HG03342 (cell line): ENCODE results near the gene RUFY1.
"Not testable (repeated sequence)": the region's sequence is repeated elsewhere in the genome, so short reads cannot be mapped to it uniquely, and the experiment has no call there.

Source experiments
- ATAC-seq: cut with Tn5 transposase; IDR thresholded peaks from one replicate; pipeline ENCODE4 v1.9.1; 2021; ENCODE audit warnings: mild to moderate bottlenecking, moderate library complexity; ENCODE audit not compliant: unreplicated experiment

Gene RUFY1

GRCh38 chr5:179550511-179551342 is at the start of gene RUFY1:
RUFY1 (plus strand) TSS chr5:179550554; CDS start chr5:179550570, 16 bp downstream.
- ATAC-seq = peak; percentile 74

GRCh38 chr5:179501997-179502396 is 48.4 kb upstream of the RUFY1 start:
- not testable (repeated sequence) for ATAC-seq

- ATAC-seq = not testable (repeated sequence)
Observed at GRCh38 chr5:179502420-179502819, 47.9 kb upstream of the RUFY1 start.

- ATAC-seq = no peak
Observed at GRCh38 chr5:179504191-179504590, 46.2 kb upstream of the RUFY1 start.

- no peak for ATAC-seq
Observed at GRCh38 chr5:179504600-179505396, 45.6 kb upstream of the RUFY1 start.

- ATAC-seq = no peak
Observed at GRCh38 chr5:179505636-179506261, 44.6 kb upstream of the RUFY1 start.

GRCh38 chr5:179509239-179509638 is 41.1 kb upstream of the RUFY1 start:
- no peak for ATAC-seq

- no peak for ATAC-seq
Observed at GRCh38 chr5:179509845-179510244, 40.5 kb upstream of the RUFY1 start.

- ATAC-seq = no peak
Observed at GRCh38 chr5:179512452-179513000, 37.8 kb upstream of the RUFY1 start.

- not testable (repeated sequence) for ATAC-seq
Observed at GRCh38 chr5:179515501-179515900, 34.9 kb upstream of the RUFY1 start.

GRCh38 chr5:179516221-179516620 is 34.1 kb upstream of the RUFY1 start:
- no peak for ATAC-seq

- peak; percentile 7 for ATAC-seq
Observed at GRCh38 chr5:179517746-179518145, 32.6 kb upstream of the RUFY1 start.

- ATAC-seq = peak; percentile 82
Observed at GRCh38 chr5:179518369-179518768, 32.0 kb upstream of the RUFY1 start.

- ATAC-seq = not testable (repeated sequence)
Observed at GRCh38 chr5:179519416-179520070, 30.8 kb upstream of the RUFY1 start.

GRCh38 chr5:179522107-179522506 is 28.2 kb upstream of the RUFY1 start:
- ATAC-seq = not testable (repeated sequence)

- no peak for ATAC-seq
Observed at GRCh38 chr5:179526978-179527377, 23.4 kb upstream of the RUFY1 start.

GRCh38 chr5:179530069-179530998 is 20.0 kb upstream of the RUFY1 start:
- ATAC-seq = peak; percentile 72

GRCh38 chr5:179533024-179533423 is 17.3 kb upstream of the RUFY1 start:
- ATAC-seq = no peak

- peak; percentile 45 for ATAC-seq
Observed at GRCh38 chr5:179533907-179534306, 16.4 kb upstream of the RUFY1 start.
